Measurements from ENCODE around the gene SEMA6D. TPM values are rescaled to one million over a fixed set of nuclear protein-coding genes. Genes with fewer than 3 reads are reported as not detected.

The SEMA6D gene
- polyA plus RNA-seq, 4 donors = 29.5 to 47.7 (median 40.1) TPM

- no peak for DNase-seq (ENCODE audit: low read depth in 4 of 4, low spot score in 3 of 4)
These were observed 61.0 kb downstream of the SEMA6D start for GRCh38 chr15:47778263-47778770.

- DNase-seq (ENCODE audit: low read depth in 4 of 4, low spot score in 3 of 4) = no peak
These were observed 63.7 kb downstream of the SEMA6D start for GRCh38 chr15:47780971-47781370.

- no peak for DNase-seq (ENCODE audit: low read depth in 4 of 4, low spot score in 3 of 4)
These were observed 64.2 kb downstream of the SEMA6D start for GRCh38 chr15:47781527-47781926.

- no peak for DNase-seq (ENCODE audit: low read depth in 4 of 4, low spot score in 3 of 4)
These were observed 67.5 kb downstream of the SEMA6D start for GRCh38 chr15:47784820-47785219.

GRCh38 chr15:47786371-47786770, 69.1 kb downstream of the SEMA6D start:
- DNase-seq (ENCODE audit: low read depth in 4 of 4, low spot score in 3 of 4) = no peak

GRCh38 chr15:47787875-47788274, 70.6 kb downstream of the SEMA6D start:
- DNase-seq (ENCODE audit: low read depth in 4 of 4, low spot score in 3 of 4) = no peak

- no peak for DNase-seq (ENCODE audit: low read depth in 4 of 4, low spot score in 3 of 4)
These were observed 71.4 kb downstream of the SEMA6D start for GRCh38 chr15:47788685-47789084.

GRCh38 chr15:47791161-47791560, 73.9 kb downstream of the SEMA6D start:
- DNase-seq (ENCODE audit: low read depth in 4 of 4, low spot score in 3 of 4) = no peak

- DNase-seq (ENCODE audit: low read depth in 4 of 4, low spot score in 3 of 4) = no peak
These were observed 74.9 kb downstream of the SEMA6D start for GRCh38 chr15:47792231-47792630.

GRCh38 chr15:47794252-47794914, 77.1 kb downstream of the SEMA6D start:
- no peak for DNase-seq (ENCODE audit: low read depth in 4 of 4, low spot score in 3 of 4)

GRCh38 chr15:47795864-47796263, 78.6 kb downstream of the SEMA6D start:
- DNase-seq (ENCODE audit: low read depth in 4 of 4, low spot score in 3 of 4) = no peak

GRCh38 chr15:47796339-47796738, 79.0 kb downstream of the SEMA6D start:
- no peak for DNase-seq (ENCODE audit: low read depth in 4 of 4, low spot score in 3 of 4)

GRCh38 chr15:47796830-47797229, 79.5 kb downstream of the SEMA6D start:
- no peak for DNase-seq (ENCODE audit: low read depth in 4 of 4, low spot score in 3 of 4)

GRCh38 chr15:47801522-47801921, 84.2 kb downstream of the SEMA6D start:
- no peak for DNase-seq (ENCODE audit: low read depth in 4 of 4, low spot score in 3 of 4)

- DNase-seq (ENCODE audit: low read depth in 4 of 4, low spot score in 3 of 4) = no peak
These were observed 84.9 kb downstream of the SEMA6D start for GRCh38 chr15:47802216-47802615.

GRCh38 chr15:47803767-47804166, 86.5 kb downstream of the SEMA6D start:
- DNase-seq (ENCODE audit: low read depth in 4 of 4, low spot score in 3 of 4) = no peak

- DNase-seq (ENCODE audit: low read depth in 4 of 4, low spot score in 3 of 4) = no peak
These were observed 87.4 kb downstream of the SEMA6D start for GRCh38 chr15:47804733-47805132.

- no peak for DNase-seq (ENCODE audit: low read depth in 4 of 4, low spot score in 3 of 4)
These were observed 88.7 kb downstream of the SEMA6D start for GRCh38 chr15:47806008-47806407.

GRCh38 chr15:47811172-47811571, 93.9 kb downstream of the SEMA6D start:
- no peak for DNase-seq (ENCODE audit: low read depth in 4 of 4, low spot score in 3 of 4)

GRCh38 chr15:47812470-47812999, 95.2 kb downstream of the SEMA6D start:
- DNase-seq (ENCODE audit: low read depth in 4 of 4, low spot score in 3 of 4) = no peak

GRCh38 chr15:47813748-47814384, 96.6 kb downstream of the SEMA6D start:
- DNase-seq (ENCODE audit: low read depth in 4 of 4, low spot score in 3 of 4) = no peak

- no peak for DNase-seq (ENCODE audit: low read depth in 4 of 4, low spot score in 3 of 4)
These were observed 97.3 kb downstream of the SEMA6D start for GRCh38 chr15:47814620-47815019.

Measured in left renal pelvis (tissue), 4 donors.